NCI-H1417 treated with DMSO at 0.1 percent for 48 hours (cell line): ENCODE results near the gene ENC1.

ENCODE experiments used
- DNase-seq: peaks from one replicate; lab custom pipeline; 2025; lab: John Stamatoyannopoulos, UW

ENC1 gene

GRCh38 chr5:74631081-74631953 lies 9.2 kb downstream of the ENC1 start:
- no peak for DNase-seq

- DNase-seq = no peak
Observed at GRCh38 chr5:74630453-74631066, 10.0 kb downstream of the ENC1 start.

GRCh38 chr5:74629326-74629725 lies 11.2 kb downstream of the ENC1 start:
- no peak for DNase-seq

GRCh38 chr5:74628359-74628758 lies 12.2 kb downstream of the ENC1 start:
- DNase-seq = no peak

GRCh38 chr5:74627646-74628279 lies 12.8 kb downstream of the ENC1 start:
- no peak for DNase-seq

GRCh38 chr5:74626386-74627222 lies 13.9 kb downstream of the ENC1 start:
- DNase-seq = no peak

- no peak for DNase-seq
Observed at GRCh38 chr5:74625742-74626241, 14.7 kb downstream of the ENC1 start.

GRCh38 chr5:74624931-74625505 lies 15.5 kb downstream of the ENC1 start:
- DNase-seq = no peak

- DNase-seq = no peak
Observed at GRCh38 chr5:74624501-74624900, 16.0 kb downstream of the ENC1 start.

GRCh38 chr5:74623748-74624408 lies 16.6 kb downstream of the ENC1 start:
- no peak for DNase-seq

- DNase-seq = no peak
Observed at GRCh38 chr5:74623006-74623611, 17.4 kb downstream of the ENC1 start.

- no peak for DNase-seq
Observed at GRCh38 chr5:74622122-74622521, 18.4 kb downstream of the ENC1 start.

GRCh38 chr5:74621492-74621891 lies 19.0 kb downstream of the ENC1 start:
- no peak for DNase-seq

GRCh38 chr5:74619308-74619707 lies 21.2 kb downstream of the ENC1 start:
- DNase-seq = no peak

GRCh38 chr5:74618106-74618505 lies 22.4 kb downstream of the ENC1 start:
- DNase-seq = no peak

GRCh38 chr5:74617202-74617601 lies 23.3 kb downstream of the ENC1 start:
- no peak for DNase-seq

- DNase-seq = no peak
Observed at GRCh38 chr5:74616236-74617146, 24.0 kb downstream of the ENC1 start.

GRCh38 chr5:74613283-74613682 lies 27.2 kb downstream of the ENC1 start:
- DNase-seq = no peak

GRCh38 chr5:74612045-74612444 lies 28.5 kb downstream of the ENC1 start:
- DNase-seq = no peak
